Measurements from ENCODE around the gene PPM1L.

Gene PPM1L

DNA sequence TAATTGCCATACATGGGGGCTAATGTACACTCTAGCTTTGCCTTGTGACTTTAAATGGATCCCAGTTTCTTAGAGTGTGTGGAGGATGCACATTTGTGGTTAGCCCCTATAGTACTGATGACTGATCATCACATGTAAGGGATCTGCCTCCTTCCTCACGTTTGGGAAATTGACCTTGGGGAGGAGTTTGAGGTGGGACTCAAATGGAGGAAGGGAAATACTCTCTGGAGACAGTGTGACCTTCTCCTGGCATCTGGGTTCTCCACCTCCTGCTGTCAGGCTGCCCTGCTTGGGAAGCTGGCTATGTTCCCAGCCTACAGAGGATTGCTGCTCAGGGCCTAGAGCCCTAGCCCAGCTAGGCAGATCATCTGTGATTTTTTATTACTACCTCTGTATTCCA is 48.7 kb downstream of the PPM1L start:
- no peaks in the 10 kb centered on the region for H3K4me1 ChIP-seq (ENCODE audit: low read length)
- no peaks in the 10 kb centered on the region for H3K9me3 ChIP-seq (replicated peaks; ENCODE audit: insufficient read depth, low read length)
- H3K4me3 ChIP-seq (ENCODE audit: low read length) = no peak overlapping the region
- no peak overlapping the region for H2AFZ ChIP-seq (ENCODE audit: low read length)
- DNase-seq = no peak
- H3K9ac ChIP-seq (ENCODE audit: low read length) = no peak overlapping the region
- no peaks in the 10 kb centered on the region for H3K36me3 ChIP-seq (replicated peaks; ENCODE audit: insufficient read depth, low read length)
- H3K9me2 ChIP-seq (replicated peaks; ENCODE audit: insufficient read depth, low read length) = no peaks in the 10 kb centered on the region
- no peaks in the 10 kb centered on the region for H3K79me2 ChIP-seq (ENCODE audit: low read length)
- H3K27me3 ChIP-seq (replicated peaks; ENCODE audit: insufficient read depth, low read length) = no peaks in the 10 kb centered on the region
- no peaks in the 10 kb centered on the region for H3F3A ChIP-seq (ENCODE audit: insufficient read depth, low read length)
- TF ChIP-seq EZH2phosphoT487 (IDR thresholded peaks at IDR 0.05; ENCODE audit: low read length) (no peak), EZH2 (optimal IDR thresholded peaks at IDR 0.05; ENCODE audit: low read depth, low read length) (no peak)
- TF ChIP-seq, protein P1, sequence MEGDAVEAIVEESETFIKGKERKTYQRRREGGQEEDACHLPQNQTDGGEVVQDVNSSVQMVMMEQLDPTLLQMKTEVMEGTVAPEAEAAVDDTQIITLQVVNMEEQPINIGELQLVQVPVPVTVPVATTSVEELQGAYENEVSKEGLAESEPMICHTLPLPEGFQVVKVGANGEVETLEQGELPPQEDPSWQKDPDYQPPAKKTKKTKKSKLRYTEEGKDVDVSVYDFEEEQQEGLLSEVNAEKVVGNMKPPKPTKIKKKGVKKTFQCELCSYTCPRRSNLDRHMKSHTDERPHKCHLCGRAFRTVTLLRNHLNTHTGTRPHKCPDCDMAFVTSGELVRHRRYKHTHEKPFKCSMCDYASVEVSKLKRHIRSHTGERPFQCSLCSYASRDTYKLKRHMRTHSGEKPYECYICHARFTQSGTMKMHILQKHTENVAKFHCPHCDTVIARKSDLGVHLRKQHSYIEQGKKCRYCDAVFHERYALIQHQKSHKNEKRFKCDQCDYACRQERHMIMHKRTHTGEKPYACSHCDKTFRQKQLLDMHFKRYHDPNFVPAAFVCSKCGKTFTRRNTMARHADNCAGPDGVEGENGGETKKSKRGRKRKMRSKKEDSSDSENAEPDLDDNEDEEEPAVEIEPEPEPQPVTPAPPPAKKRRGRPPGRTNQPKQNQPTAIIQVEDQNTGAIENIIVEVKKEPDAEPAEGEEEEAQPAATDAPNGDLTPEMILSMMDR (IDR thresholded peaks at IDR 0.05; ENCODE audit: low read length) = no peak
- no peak overlapping the region for H3K4me2 ChIP-seq (ENCODE audit: low read depth, low read length)
- H4K20me1 ChIP-seq (ENCODE audit: insufficient read depth, low read length) = no peaks in the 10 kb centered on the region
- H3K27ac ChIP-seq (ENCODE audit: low read length) = no peak overlapping the region

DNA sequence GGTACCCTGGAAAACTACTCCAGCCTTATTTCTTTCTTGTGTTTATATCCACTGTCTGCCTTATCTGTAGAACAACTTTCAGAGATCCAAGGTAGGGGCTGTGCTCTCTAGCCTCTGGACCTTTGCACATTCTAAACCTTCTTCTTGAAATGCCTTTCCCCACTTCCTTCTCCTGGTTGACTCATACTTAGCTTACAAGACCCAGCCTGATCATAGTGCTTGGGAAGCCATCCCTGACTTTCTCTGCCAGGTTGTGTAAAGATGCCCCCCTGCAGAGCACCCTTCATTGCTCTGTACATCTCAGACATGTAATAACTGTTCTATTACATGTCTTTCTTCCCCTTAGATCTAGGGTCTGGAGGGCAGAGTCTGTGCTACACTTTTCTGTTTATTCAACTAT is 50.1 kb downstream of the PPM1L start:
- TF ChIP-seq, protein P1 (IDR thresholded peaks at IDR 0.05; ENCODE audit: low read length) = no peak
- no peak for TF ChIP-seq EZH2 (optimal IDR thresholded peaks at IDR 0.05; ENCODE audit: low read depth, low read length)
- no peak for TF ChIP-seq EZH2phosphoT487 (IDR thresholded peaks at IDR 0.05; ENCODE audit: low read length)
- Histone ChIP-seq H3F3A (ENCODE audit: insufficient read depth, low read length) (no peaks in the 10 kb centered on the region), H3K4me2 (ENCODE audit: low read depth, low read length) (no peak overlapping the region), H3K36me3 (replicated peaks; ENCODE audit: insufficient read depth, low read length) (no peaks in the 10 kb centered on the region), H3K27ac (ENCODE audit: low read length) (no peak overlapping the region), H3K4me3 (ENCODE audit: low read length) (no peak overlapping the region), H3K9ac (ENCODE audit: low read length) (no peak overlapping the region), H3K79me2 (ENCODE audit: low read length) (no peaks in the 10 kb centered on the region), H3K9me3 (replicated peaks; ENCODE audit: insufficient read depth, low read length) (no peaks in the 10 kb centered on the region), H4K20me1 (ENCODE audit: insufficient read depth, low read length) (no peaks in the 10 kb centered on the region), H3K4me1 (ENCODE audit: low read length) (no peaks in the 10 kb centered on the region), H2AFZ (ENCODE audit: low read length) (no peak overlapping the region), H3K9me2 (replicated peaks; ENCODE audit: insufficient read depth, low read length) (no peaks in the 10 kb centered on the region), H3K27me3 (replicated peaks; ENCODE audit: insufficient read depth, low read length) (no peaks in the 10 kb centered on the region)
- DNase-seq = no peak

GRCh38 chr3:160806686-160807085 is 50.7 kb downstream of the PPM1L start:
- no peak overlapping the region for H3K4me3 ChIP-seq (ENCODE audit: low read length)
- TF ChIP-seq EZH2phosphoT487 (IDR thresholded peaks at IDR 0.05; ENCODE audit: low read length) (no peak), EZH2 (optimal IDR thresholded peaks at IDR 0.05; ENCODE audit: low read depth, low read length) (no peak)
- TF ChIP-seq, protein P1 (IDR thresholded peaks at IDR 0.05; ENCODE audit: low read length) = no peak
- no peak overlapping the region for H2AFZ ChIP-seq (ENCODE audit: low read length)
- no peaks in the 10 kb centered on the region for H3K4me1 ChIP-seq (ENCODE audit: low read length)
- no peak for DNase-seq
- no peaks in the 10 kb centered on the region for H3K36me3 ChIP-seq (replicated peaks; ENCODE audit: insufficient read depth, low read length)
- no peak overlapping the region for H3K27ac ChIP-seq (ENCODE audit: low read length)
- H3K9me2 ChIP-seq (replicated peaks; ENCODE audit: insufficient read depth, low read length) = no peaks in the 10 kb centered on the region
- no peaks in the 10 kb centered on the region for H3K9me3 ChIP-seq (replicated peaks; ENCODE audit: insufficient read depth, low read length)
- H3K79me2 ChIP-seq (ENCODE audit: low read length) = no peaks in the 10 kb centered on the region
- H4K20me1 ChIP-seq (ENCODE audit: insufficient read depth, low read length) = no peaks in the 10 kb centered on the region
- H3F3A ChIP-seq (ENCODE audit: insufficient read depth, low read length) = no peaks in the 10 kb centered on the region
- H3K9ac ChIP-seq (ENCODE audit: low read length) = no peak overlapping the region
- H3K4me2 ChIP-seq (ENCODE audit: low read depth, low read length) = no peak overlapping the region
- no peaks in the 10 kb centered on the region for H3K27me3 ChIP-seq (replicated peaks; ENCODE audit: insufficient read depth, low read length)
